Colon (tissue), 2 donors: ENCODE results near the gene NKX2-1.

Experiments
- FAIRE-seq: peaks from 2 replicates; lab custom pipeline; 2012; peaks lifted over from hg19 to GRCh38; lab: Jason Lieb, UNC
- donor health status: control.
- donor health status: control.

Gene NKX2-1

GRCh38 chr14:36517242-36518030 lies 2.6 kb downstream of the NKX2-1 start:
- FAIRE-seq: no peak

- no peak for FAIRE-seq
Observed at GRCh38 chr14:36516719-36517241, 3.3 kb downstream of the NKX2-1 start.

GRCh38 chr14:36515896-36516718 lies 3.9 kb downstream of the NKX2-1 start:
- FAIRE-seq: no peak

- FAIRE-seq: no peak
Observed at GRCh38 chr14:36515105-36515593, 4.9 kb downstream of the NKX2-1 start.

GRCh38 chr14:36514278-36515104 lies 5.5 kb downstream of the NKX2-1 start:
- FAIRE-seq: no peak

- FAIRE-seq: no peak
Observed at GRCh38 chr14:36513451-36514277, 6.4 kb downstream of the NKX2-1 start.

DNA sequence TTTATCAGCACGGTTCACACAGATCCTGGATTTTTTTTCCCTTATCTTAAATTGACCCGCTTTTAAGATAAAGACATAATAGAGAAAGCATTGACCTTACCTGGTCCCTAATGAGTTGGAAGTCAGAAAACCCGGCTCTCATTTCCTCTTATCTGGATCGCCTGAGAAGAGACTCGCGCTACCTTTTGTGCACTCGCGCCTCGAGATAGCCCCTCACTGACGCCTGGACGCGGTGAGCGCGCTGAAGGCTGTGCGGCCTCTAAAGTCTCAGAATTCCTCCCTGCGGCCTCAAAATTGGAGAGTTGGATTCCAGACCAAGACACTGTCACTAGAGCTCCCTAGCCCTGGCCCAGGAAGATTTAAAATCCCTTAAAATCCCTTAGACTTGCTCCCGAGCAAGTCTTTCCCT lies 7.0 kb downstream of the NKX2-1 start:
- FAIRE-seq: no peak

DNA sequence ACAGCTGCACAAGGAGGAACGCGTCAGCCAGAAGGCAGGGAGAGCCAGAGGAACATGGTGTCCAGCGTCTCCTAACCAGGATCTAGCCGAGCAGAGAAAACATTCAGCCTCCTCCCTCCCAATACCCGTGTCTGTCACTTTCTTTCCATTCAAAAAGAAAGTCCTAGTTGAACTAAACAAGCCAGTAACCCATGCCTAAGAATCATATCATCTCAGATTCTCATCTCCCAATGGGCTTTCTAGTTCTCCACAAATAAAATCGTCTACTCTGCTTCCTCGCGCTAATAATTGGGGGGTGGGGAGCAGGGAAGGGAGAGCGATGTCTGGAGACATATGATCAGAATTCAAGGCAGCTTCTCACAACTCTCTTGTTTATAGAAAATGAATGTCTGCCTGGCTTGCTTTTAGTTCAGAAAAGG lies 7.4 kb downstream of the NKX2-1 start:
- FAIRE-seq: no peak

DNA sequence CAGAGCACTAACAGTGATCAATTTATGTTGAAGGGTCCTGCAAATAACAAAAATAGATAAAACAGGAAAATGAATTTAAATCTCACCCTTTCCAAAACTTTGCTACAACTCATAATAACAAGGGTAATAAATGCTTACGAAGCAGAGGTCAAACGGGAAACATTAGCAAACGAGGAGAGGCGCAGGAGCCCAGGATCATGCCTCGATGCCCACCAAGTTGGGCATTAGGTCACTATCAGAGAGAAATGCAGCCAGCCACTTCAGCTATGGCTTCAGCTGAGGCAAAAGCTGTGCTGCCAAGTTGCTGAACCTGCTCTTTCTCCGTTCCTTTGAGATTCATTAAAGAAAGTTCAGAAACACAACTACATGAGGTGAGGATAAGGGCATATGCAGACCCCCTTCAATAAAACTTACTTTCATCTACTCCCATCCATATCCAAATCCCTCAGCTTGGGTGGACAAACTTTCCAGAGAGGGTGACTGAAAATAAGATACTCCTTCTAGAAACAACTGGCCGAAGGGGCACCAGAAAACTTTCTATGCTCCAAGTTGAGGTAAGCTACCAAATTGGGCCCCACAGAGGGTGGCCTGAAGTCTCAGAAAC lies 7.9 kb downstream of the NKX2-1 start:
- FAIRE-seq: no peak

GRCh38 chr14:36510874-36511273 lies 9.2 kb downstream of the NKX2-1 start:
- no peak for FAIRE-seq

GRCh38 chr14:36510078-36510799 lies 9.8 kb downstream of the NKX2-1 start:
- FAIRE-seq: no peak

GRCh38 chr14:36509069-36509917 lies 10.7 kb downstream of the NKX2-1 start:
- FAIRE-seq: no peak

DNA sequence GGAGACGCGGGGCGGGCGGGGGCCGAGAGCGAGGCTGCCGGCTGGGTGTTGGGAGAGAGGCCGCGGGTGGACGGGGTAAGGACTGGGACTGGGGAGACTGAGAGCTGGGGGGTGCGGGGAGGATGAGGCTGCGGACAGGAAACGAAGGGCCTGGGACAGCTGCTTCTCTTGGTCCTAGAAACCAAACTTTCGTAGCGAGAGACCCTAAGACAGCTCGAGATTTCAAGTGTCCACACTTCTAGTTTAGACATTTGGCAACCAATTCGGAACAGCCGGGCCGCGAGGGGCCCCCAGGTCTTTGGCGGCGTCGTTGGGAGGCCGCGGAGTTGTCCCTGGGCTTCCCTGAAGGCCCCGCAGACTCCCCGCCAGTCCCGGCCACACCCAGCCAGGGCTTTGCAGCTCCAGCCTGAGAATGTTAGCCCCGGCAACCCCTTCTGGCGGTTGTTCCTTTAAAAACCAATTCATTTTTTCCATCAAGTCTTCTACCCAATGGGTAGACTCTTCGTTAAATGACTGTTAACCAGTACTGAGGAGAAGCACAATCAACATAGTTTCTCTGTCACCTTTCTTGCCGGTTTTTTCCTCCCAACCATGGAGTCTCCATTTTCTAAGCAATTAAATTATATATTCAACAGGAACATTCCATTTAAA lies 11.5 kb downstream of the NKX2-1 start:
- FAIRE-seq: no peak

DNA sequence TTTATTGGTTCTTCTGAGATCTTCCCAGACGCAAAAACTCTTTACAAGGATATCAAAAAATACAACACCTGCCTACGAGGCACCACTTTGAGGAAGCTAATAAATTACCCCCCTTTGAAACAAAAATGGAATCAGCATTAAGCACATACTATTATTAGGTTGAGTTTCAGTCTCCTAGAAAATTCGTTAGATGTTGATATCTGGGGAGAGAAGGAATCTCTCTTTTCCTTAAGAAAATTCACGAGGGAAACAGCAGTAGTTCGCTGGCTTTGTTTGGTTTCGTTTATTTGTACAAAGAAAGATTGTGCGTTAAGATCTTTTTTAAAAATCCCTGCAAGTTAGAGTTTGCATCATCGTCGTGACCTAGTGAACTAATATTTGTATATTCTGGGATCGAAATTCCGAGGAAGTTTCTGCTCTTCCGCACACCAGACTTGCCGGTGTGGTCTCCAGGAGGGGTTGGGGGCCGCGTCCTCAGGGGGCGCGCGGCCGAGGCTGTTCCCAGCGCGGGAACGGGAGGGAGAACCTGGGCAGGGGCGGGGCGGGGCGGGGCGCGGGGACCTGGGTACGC lies 12.1 kb downstream of the NKX2-1 start:
- no peak for FAIRE-seq

GRCh38 chr14:36506732-36507614 lies 13.1 kb downstream of the NKX2-1 start:
- FAIRE-seq: no peak

DNA sequence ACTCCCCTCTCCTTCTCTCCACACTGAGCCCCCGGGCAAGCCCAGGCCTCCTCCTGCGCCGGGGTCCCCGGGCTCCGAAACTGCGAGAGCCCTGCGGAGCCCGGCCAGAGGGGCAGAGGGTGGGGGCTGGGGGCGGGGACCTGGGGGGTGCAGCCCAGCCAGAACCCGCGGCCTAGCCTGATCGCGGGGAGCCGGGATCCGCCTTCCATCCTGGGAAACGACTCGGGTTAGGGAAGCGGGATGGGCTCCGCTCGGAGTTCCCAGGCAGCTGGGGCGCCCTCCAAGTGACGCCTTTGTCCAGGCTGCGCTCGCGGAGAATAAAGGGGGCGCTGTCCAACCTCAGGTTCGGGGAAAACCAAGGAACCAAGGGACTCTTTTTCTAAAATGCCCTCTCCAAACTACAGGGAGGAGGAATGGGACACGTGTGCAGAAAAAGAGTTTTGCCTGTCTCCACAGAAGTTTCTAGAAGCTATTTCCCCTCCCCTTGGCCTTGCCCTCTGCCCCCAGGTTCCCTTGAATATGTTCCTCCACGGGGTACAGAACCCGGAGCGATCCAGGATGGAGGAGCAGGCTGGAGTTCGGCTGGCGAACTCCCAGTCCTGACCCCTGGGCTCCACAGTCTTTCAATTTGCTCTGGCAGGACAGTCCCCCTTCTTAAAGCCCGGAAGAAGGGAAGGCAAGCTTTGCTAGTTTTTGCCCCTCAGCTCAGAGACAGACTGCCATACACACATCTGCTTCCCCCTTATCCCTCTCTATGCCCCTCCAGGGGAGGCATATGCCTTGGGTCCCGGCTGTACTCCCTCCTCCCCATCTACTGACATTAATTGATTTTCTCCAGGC lies 13.9 kb downstream of the NKX2-1 start:
- FAIRE-seq: no peak
